WTC11 (cell line): ENCODE data around the gene SMKR1. TPM values are rescaled to one million over a fixed set of nuclear protein-coding genes. Genes with fewer than 3 reads are reported as not detected.

Source experiments
- ATAC-seq: fragments of 200-7000 bp; cut with Tn5 transposase; 2 replicates; pipeline ENCODE4 v1.10.0; 2021; ENCODE audit warnings: mild to moderate bottlenecking, moderate library complexity
- CTCF ChIA-PET: fragments of 300-600 bp; sonication (Branson Sonifier 250); formaldehyde crosslinking; loops from one replicate; lab custom pipeline; 2021; ENCODE audit warnings: antibody characterized with exemption; lab: Charles Lee
- POLR2A ChIA-PET: fragments of 350-600 bp; sonication (Branson Sonifier 250); formaldehyde crosslinking; loops from one replicate; lab custom pipeline; 2021; ENCODE audit warnings: antibody characterized with exemption; lab: Charles Lee
- DNase-seq: peaks from one replicate; pipeline ENCODE4 v3.0.0; 2021; ENCODE audit warnings: low spot score
- H3K27ac Mint-ChIP-seq: 2 replicates; pipeline ENCODE4 v1.8.0; 2021; ENCODE audit warnings: mixed read lengths
- H3K27me3 Mint-ChIP-seq: 2 replicates; pipeline ENCODE4 v1.8.0; 2021; ENCODE audit warnings: low read depth, mild to moderate bottlenecking, moderate library complexity, mixed read lengths
- H3K36me3 Mint-ChIP-seq: 2 replicates; pipeline ENCODE4 v1.8.0; 2021; ENCODE audit warnings: mixed read lengths
- H3K4me1 Mint-ChIP-seq: 2 replicates; pipeline ENCODE4 v1.8.0; 2022; ENCODE audit warnings: mixed read lengths
- H3K4me3 Mint-ChIP-seq: 2 replicates; pipeline ENCODE4 v1.8.0; 2021; ENCODE audit warnings: mild to moderate bottlenecking, moderate library complexity, mixed read lengths
- H3K9me3 Mint-ChIP-seq: 2 replicates; pipeline ENCODE4 v1.8.0; 2021; ENCODE audit warnings: mixed read lengths
- ATF1 ChIP-seq: sonication (generic); formaldehyde crosslinking; IDR thresholded peaks from 2 replicates; pipeline ENCODE4 v1.8.1; 2023; ENCODE audit warnings: mild to moderate bottlenecking, moderate library complexity, missing genetic modification reagents
- CBFB ChIP-seq: sonication (generic); formaldehyde crosslinking; IDR thresholded peaks from 2 replicates; pipeline ENCODE4 v1.8.1; 2022; ENCODE audit warnings: mild to moderate bottlenecking, low read depth, missing genetic modification reagents
- CREB1 ChIP-seq: sonication (generic); formaldehyde crosslinking; IDR thresholded peaks from 2 replicates; pipeline ENCODE4 v1.8.0; 2023; ENCODE audit warnings: mild to moderate bottlenecking, missing genetic modification reagents
- ELF4 ChIP-seq: sonication (generic); formaldehyde crosslinking; IDR thresholded peaks from 2 replicates; pipeline ENCODE4 v1.8.1; 2022; ENCODE audit warnings: low read depth, mild to moderate bottlenecking, moderate library complexity, missing genetic modification reagents
- GTF2I ChIP-seq: fragments of 250-450 bp; sonication (Bioruptor Pico); conservative IDR thresholded peaks from 2 replicates; pipeline ENCODE4 v1.4.0; 2021; ENCODE audit warnings: mild to moderate bottlenecking
- IRF2 ChIP-seq: sonication (generic); formaldehyde crosslinking; IDR thresholded peaks from 2 replicates; pipeline ENCODE4 v1.8.0; 2022; ENCODE audit warnings: low read depth, missing genetic modification reagents, borderline replicate concordance
- NFATC4 ChIP-seq: fragments of 250-450 bp; sonication (Bioruptor Pico); IDR thresholded peaks from 2 replicates; pipeline ENCODE4 v1.9.0; 2021; ENCODE audit warnings: mild to moderate bottlenecking
- NR1H2 ChIP-seq: sonication (generic); formaldehyde crosslinking; IDR thresholded peaks from 2 replicates; pipeline ENCODE4 v1.9.0; 2021; ENCODE audit warnings: mild to moderate bottlenecking, moderate library complexity, missing genetic modification reagents
- TEAD4 ChIP-seq: sonication (generic); formaldehyde crosslinking; IDR thresholded peaks from 2 replicates; pipeline ENCODE4 v1.8.0; 2022; ENCODE audit warnings: mild to moderate bottlenecking, missing genetic modification reagents
- ZBTB21 ChIP-seq: sonication (generic); formaldehyde crosslinking; IDR thresholded peaks from 2 replicates; pipeline ENCODE4 v1.8.1; 2023; ENCODE audit warnings: mild to moderate bottlenecking, missing genetic modification reagents, borderline replicate concordance
- ZNF232 ChIP-seq: sonication (generic); formaldehyde crosslinking; IDR thresholded peaks from 2 replicates; pipeline ENCODE4 v1.8.0; 2022; ENCODE audit warnings: mild to moderate bottlenecking, missing genetic modification reagents
- total RNA-seq: library from RNA; stranded (reverse); gene quantifications from 3 replicates; pipeline ENCODE4 v1.2.3, GENCODE V29; 2021
- TF ChIP-seq, protein P1 (sequence below): fragments of 250-450 bp; sonication (Bioruptor Pico); IDR thresholded peaks from 2 replicates; pipeline ENCODE4 v1.8.0; 2021; ENCODE audit warnings: mild to moderate bottlenecking
- TF ChIP-seq, protein P2 (sequence below): sonication (generic); formaldehyde crosslinking; conservative IDR thresholded peaks from 2 replicates; pipeline ENCODE4 v1.8.1; 2022; ENCODE audit warnings: mild to moderate bottlenecking, missing genetic modification reagents
- TF ChIP-seq, protein P3 (sequence below): fragments of 250-450 bp; sonication (Bioruptor Pico); IDR thresholded peaks from 2 replicates; pipeline ENCODE4 v1.9.0; 2021; ENCODE audit warnings: mild to moderate bottlenecking, borderline replicate concordance
- TF ChIP-seq, protein P4 (sequence below): sonication (generic); formaldehyde crosslinking; IDR thresholded peaks from 2 replicates; pipeline ENCODE4 v1.8.0; 2023; ENCODE audit warnings: missing genetic modification reagents
- TF ChIP-seq, protein P5 (sequence below): sonication (generic); formaldehyde crosslinking; IDR thresholded peaks from 2 replicates; pipeline ENCODE4 v1.8.0; 2022; ENCODE audit warnings: mild to moderate bottlenecking, missing genetic modification reagents
- TF ChIP-seq, protein P6 (sequence below): sonication (generic); formaldehyde crosslinking; IDR thresholded peaks from 2 replicates; pipeline ENCODE4 v1.8.1; 2023; ENCODE audit warnings: mild to moderate bottlenecking, missing genetic modification reagents
- TF ChIP-seq, protein P7 (sequence below): sonication (generic); formaldehyde crosslinking; IDR thresholded peaks from 2 replicates; pipeline ENCODE4 v1.8.1; 2022; ENCODE audit warnings: mild to moderate bottlenecking, moderate library complexity, missing genetic modification reagents

SMKR1 gene
- total RNA-seq, 1 experiment from 2014 or later: 0.50 TPM

DNA sequence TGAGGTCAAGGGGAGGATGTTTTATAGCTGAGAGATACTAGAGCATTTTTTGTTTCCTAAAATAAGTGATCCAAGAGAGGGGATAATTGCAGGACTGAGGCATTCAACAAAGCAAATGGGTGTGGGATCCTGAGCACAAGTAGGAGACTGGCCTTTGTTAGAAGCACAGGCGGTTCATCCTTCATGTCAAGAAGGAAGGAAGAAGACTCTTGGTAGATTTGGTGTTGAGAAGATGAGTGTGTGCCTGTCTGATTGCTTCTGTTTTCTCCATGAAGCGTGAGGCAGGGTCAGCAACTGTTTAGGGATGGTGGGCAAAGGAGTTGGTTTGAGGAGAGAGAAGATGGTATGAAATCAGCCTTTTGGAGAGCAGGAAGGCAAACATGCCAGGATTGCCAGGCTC, 40.5 kb upstream of the SMKR1 start (continued):
- TF ChIP-seq ELF4 (CRISPR knock-in tag) (no peak), NFATC4 (CRISPR knock-in tag) (no peak), GTF2I (CRISPR knock-in tag) (no peak)
- TF ChIP-seq, protein P1, sequence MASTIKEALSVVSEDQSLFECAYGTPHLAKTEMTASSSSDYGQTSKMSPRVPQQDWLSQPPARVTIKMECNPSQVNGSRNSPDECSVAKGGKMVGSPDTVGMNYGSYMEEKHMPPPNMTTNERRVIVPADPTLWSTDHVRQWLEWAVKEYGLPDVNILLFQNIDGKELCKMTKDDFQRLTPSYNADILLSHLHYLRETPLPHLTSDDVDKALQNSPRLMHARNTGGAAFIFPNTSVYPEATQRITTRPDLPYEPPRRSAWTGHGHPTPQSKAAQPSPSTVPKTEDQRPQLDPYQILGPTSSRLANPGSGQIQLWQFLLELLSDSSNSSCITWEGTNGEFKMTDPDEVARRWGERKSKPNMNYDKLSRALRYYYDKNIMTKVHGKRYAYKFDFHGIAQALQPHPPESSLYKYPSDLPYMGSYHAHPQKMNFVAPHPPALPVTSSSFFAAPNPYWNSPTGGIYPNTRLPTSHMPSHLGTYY: no peak
- TF ChIP-seq, protein P2, sequence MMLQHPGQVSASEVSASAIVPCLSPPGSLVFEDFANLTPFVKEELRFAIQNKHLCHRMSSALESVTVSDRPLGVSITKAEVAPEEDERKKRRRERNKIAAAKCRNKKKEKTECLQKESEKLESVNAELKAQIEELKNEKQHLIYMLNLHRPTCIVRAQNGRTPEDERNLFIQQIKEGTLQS (CRISPR knock-in tag): no peak

DNA sequence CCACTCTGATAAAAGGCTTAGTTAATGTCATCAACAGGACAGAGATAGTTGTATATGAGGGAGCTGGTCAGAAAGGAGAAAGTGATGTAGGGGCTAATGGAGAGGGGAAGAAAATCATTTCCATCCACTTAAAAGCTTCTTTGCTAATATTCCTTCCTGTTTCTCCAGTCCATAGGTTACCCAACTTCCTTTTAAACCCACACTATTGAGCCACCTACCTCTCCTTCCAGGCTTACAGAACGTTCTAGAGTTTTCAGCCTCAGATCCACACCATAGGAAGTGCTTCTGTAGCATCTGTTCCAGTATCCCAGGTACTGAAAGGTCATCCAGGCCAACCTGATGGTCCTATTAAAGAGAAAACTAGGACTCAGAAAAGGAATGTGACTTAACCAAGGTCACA, 39.9 kb upstream of the SMKR1 start:
- Mint-ChIP-seq H3K27ac (no peak overlapping the region), H3K27me3 (no peaks in the 10 kb centered on the region), H3K4me1 (no peaks in the 10 kb centered on the region)
- ChIA-PET CTCF (interaction anchor here (0.8 kb wide), 1 partner anchor 120 kb away, joined by 4 read pairs; no protein-coding TSS in a partner anchor), POLR2A (no interaction called here)
- TF ChIP-seq, protein P3, sequence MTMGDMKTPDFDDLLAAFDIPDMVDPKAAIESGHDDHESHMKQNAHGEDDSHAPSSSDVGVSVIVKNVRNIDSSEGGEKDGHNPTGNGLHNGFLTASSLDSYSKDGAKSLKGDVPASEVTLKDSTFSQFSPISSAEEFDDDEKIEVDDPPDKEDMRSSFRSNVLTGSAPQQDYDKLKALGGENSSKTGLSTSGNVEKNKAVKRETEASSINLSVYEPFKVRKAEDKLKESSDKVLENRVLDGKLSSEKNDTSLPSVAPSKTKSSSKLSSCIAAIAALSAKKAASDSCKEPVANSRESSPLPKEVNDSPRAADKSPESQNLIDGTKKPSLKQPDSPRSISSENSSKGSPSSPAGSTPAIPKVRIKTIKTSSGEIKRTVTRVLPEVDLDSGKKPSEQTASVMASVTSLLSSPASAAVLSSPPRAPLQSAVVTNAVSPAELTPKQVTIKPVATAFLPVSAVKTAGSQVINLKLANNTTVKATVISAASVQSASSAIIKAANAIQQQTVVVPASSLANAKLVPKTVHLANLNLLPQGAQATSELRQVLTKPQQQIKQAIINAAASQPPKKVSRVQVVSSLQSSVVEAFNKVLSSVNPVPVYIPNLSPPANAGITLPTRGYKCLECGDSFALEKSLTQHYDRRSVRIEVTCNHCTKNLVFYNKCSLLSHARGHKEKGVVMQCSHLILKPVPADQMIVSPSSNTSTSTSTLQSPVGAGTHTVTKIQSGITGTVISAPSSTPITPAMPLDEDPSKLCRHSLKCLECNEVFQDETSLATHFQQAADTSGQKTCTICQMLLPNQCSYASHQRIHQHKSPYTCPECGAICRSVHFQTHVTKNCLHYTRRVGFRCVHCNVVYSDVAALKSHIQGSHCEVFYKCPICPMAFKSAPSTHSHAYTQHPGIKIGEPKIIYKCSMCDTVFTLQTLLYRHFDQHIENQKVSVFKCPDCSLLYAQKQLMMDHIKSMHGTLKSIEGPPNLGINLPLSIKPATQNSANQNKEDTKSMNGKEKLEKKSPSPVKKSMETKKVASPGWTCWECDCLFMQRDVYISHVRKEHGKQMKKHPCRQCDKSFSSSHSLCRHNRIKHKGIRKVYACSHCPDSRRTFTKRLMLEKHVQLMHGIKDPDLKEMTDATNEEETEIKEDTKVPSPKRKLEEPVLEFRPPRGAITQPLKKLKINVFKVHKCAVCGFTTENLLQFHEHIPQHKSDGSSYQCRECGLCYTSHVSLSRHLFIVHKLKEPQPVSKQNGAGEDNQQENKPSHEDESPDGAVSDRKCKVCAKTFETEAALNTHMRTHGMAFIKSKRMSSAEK: no peak
- TF ChIP-seq ATF1 (CRISPR knock-in tag): no peak
- no peak for TF ChIP-seq ZBTB21
- TF ChIP-seq, all 79 proteins: peak for 0
- no peak for ATAC-seq
- Mint-ChIP-seq H3K9me3 (no peaks in the 10 kb centered on the region), H3K36me3 (peaks cover 5% of the 10 kb centered on the region; the same call in 1 of the 2 replicates), H3K4me3 (no peak overlapping the region)
- no peak for DNase-seq

DNA sequence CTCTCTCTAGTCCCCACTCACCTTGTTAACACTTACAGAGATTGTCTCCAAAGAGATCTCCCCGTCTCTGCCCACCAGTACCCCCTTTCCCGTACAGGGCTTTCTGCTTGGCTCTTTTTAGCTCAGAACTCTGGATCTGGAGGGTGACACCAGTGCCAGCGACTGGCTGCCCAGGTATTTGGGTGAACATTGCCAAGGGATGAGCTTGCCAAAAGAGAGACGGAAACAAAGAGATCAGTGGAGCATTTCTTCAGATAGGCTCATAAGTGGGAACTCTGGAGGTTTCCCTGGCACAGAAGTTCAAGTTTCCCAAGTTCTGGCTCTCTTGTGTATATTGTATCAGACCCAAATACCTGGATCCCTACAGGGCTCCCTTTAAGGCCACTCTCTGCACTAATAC, 38.1 kb upstream of the SMKR1 start:
- ATAC-seq (no peak), DNase-seq (no peak)
- Mint-ChIP-seq H3K4me3 (no peak overlapping the region), H3K4me1 (peaks cover under 1% of the 10 kb centered on the region; the same call in 1 of the 2 replicates), H3K27ac (no peak overlapping the region), H3K36me3 (no peaks in the 10 kb centered on the region), H3K9me3 (no peaks in the 10 kb centered on the region), H3K27me3 (no peaks in the 10 kb centered on the region)
- ChIA-PET CTCF (interaction anchor here (1.8 kb wide), 1 partner anchor 121 kb away, joined by 5 read pairs; no protein-coding TSS in a partner anchor), POLR2A (no interaction called here)
- TF ChIP-seq, protein P4, sequence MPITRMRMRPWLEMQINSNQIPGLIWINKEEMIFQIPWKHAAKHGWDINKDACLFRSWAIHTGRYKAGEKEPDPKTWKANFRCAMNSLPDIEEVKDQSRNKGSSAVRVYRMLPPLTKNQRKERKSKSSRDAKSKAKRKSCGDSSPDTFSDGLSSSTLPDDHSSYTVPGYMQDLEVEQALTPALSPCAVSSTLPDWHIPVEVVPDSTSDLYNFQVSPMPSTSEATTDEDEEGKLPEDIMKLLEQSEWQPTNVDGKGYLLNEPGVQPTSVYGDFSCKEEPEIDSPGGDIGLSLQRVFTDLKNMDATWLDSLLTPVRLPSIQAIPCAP (CRISPR knock-in tag): no peak

DNA sequence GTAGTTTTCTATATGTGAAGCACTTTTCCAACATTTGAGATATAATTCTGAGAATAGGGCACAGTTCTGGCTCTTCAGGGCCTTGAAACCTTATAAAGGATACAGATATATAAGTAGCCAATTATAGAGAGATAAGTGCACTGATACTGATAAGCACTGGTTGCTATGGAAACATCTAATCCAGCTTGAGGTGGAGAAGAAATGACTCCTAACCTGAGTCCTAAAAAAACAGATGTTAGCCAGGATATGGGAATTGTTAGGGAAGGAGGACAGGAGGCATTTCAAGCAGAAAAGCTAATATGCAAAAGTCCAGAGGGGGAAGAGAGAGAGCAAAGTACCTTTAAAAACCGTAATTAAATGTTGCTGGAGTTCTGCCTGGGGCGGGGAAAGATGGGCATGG, 37.3 kb upstream of the SMKR1 start:
- CTCF ChIA-PET: interaction anchor here (1.0 to 1.8 kb wide), 2 partner anchors 122 to 246 kb away, joined by 3 to 5 read pairs; no protein-coding TSS in a partner anchor
- no peak overlapping the region for H3K4me3 Mint-ChIP-seq
- ATAC-seq: no peak
- peaks cover 9% of the 10 kb centered on the region for H3K4me1 Mint-ChIP-seq
- POLR2A ChIA-PET: no interaction called here
- DNase-seq: no peak
- H3K27ac Mint-ChIP-seq: no peak overlapping the region
- TF ChIP-seq, protein P5, sequence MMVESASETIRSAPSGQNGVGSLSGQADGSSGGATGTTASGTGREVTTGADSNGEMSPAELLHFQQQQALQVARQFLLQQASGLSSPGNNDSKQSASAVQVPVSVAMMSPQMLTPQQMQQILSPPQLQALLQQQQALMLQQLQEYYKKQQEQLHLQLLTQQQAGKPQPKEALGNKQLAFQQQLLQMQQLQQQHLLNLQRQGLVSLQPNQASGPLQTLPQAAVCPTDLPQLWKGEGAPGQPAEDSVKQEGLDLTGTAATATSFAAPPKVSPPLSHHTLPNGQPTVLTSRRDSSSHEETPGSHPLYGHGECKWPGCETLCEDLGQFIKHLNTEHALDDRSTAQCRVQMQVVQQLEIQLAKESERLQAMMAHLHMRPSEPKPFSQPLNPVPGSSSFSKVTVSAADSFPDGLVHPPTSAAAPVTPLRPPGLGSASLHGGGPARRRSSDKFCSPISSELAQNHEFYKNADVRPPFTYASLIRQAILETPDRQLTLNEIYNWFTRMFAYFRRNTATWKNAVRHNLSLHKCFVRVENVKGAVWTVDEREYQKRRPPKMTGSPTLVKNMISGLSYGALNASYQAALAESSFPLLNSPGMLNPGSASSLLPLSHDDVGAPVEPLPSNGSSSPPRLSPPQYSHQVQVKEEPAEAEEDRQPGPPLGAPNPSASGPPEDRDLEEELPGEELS (CRISPR knock-in tag): no peak
- TF ChIP-seq, protein P6, sequence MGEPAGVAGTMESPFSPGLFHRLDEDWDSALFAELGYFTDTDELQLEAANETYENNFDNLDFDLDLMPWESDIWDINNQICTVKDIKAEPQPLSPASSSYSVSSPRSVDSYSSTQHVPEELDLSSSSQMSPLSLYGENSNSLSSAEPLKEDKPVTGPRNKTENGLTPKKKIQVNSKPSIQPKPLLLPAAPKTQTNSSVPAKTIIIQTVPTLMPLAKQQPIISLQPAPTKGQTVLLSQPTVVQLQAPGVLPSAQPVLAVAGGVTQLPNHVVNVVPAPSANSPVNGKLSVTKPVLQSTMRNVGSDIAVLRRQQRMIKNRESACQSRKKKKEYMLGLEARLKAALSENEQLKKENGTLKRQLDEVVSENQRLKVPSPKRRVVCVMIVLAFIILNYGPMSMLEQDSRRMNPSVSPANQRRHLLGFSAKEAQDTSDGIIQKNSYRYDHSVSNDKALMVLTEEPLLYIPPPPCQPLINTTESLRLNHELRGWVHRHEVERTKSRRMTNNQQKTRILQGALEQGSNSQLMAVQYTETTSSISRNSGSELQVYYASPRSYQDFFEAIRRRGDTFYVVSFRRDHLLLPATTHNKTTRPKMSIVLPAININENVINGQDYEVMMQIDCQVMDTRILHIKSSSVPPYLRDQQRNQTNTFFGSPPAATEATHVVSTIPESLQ (CRISPR knock-in tag): no peak
- no peak for TF ChIP-seq CREB1 (CRISPR knock-in tag)
- no peak for TF ChIP-seq TEAD4 (CRISPR knock-in tag)
- TF ChIP-seq ELF4 (CRISPR knock-in tag): no peak
- no peak for TF ChIP-seq NR1H2
- no peak for TF ChIP-seq CBFB (CRISPR knock-in tag)
- TF ChIP-seq, protein P7, sequence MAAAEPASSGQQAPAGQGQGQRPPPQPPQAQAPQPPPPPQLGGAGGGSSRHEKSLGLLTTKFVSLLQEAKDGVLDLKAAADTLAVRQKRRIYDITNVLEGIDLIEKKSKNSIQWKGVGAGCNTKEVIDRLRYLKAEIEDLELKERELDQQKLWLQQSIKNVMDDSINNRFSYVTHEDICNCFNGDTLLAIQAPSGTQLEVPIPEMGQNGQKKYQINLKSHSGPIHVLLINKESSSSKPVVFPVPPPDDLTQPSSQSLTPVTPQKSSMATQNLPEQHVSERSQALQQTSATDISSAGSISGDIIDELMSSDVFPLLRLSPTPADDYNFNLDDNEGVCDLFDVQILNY: no peak
- no peak for TF ChIP-seq ZNF232
- no peak for TF ChIP-seq IRF2 (CRISPR knock-in tag)
- H3K36me3 Mint-ChIP-seq: no peaks in the 10 kb centered on the region
- no peaks in the 10 kb centered on the region for H3K9me3 Mint-ChIP-seq
- no peaks in the 10 kb centered on the region for H3K27me3 Mint-ChIP-seq
